GM10266 (cell line): ENCODE measurements around the gene ANTXR1.

Experiments
- DNase-seq: peaks from one replicate; pipeline ENCODE4 v3.0.0; 2012; ENCODE audit errors: extremely low spot score
- TF ChIP-seq, protein P1 (sequence below): IDR thresholded peaks from 2 replicates; pipeline ENCODE4 v1.5.1; 2012; ENCODE audit warnings: mild to moderate bottlenecking, low read depth; ENCODE audit not compliant: control insufficient read depth, insufficient read depth; ENCODE audit errors: missing control alignments

The ANTXR1 gene

DNA sequence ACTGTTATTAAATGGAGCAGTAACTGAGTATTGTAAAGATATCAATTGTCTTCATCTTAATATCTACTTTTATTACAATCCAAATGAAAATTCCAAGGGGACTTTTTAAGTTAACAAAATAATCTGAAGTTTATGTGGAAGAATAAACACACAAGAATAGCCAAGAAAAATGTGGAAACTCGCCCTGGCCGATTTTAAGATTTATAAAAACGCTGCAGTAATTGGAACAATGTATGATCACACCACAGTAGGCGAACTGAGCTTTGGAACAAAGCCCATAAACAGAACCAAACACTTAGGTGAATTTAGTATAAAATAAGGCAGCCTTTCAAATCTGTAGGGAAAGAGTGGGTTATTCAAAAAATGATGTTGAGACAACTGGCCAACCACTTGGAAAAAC is 96.3 kb downstream of the ANTXR1 start:
- DNase-seq, result no peak
- TF ChIP-seq, protein P1, sequence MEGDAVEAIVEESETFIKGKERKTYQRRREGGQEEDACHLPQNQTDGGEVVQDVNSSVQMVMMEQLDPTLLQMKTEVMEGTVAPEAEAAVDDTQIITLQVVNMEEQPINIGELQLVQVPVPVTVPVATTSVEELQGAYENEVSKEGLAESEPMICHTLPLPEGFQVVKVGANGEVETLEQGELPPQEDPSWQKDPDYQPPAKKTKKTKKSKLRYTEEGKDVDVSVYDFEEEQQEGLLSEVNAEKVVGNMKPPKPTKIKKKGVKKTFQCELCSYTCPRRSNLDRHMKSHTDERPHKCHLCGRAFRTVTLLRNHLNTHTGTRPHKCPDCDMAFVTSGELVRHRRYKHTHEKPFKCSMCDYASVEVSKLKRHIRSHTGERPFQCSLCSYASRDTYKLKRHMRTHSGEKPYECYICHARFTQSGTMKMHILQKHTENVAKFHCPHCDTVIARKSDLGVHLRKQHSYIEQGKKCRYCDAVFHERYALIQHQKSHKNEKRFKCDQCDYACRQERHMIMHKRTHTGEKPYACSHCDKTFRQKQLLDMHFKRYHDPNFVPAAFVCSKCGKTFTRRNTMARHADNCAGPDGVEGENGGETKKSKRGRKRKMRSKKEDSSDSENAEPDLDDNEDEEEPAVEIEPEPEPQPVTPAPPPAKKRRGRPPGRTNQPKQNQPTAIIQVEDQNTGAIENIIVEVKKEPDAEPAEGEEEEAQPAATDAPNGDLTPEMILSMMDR, result no peak

DNA sequence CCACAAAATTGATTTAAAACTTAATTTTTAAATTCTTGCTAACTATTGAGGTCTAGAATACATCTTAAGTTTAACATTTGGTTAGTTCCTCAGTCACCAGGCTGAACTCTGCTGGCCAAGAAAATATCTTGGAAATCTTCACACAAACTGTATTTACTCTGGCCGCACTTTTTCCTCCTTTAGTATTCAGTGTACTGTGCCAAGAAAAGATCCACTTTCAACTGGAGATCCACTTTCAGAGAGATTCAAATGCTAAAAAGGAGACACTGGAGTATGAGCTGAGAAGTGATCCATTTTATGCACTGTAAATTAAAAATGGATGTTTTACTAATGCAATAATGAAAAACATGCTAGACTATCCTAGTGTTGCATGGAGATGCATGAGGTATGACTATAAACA is 98.1 kb downstream of the ANTXR1 start:
- TF ChIP-seq, protein P1, result no peak
- no peak for DNase-seq

DNA sequence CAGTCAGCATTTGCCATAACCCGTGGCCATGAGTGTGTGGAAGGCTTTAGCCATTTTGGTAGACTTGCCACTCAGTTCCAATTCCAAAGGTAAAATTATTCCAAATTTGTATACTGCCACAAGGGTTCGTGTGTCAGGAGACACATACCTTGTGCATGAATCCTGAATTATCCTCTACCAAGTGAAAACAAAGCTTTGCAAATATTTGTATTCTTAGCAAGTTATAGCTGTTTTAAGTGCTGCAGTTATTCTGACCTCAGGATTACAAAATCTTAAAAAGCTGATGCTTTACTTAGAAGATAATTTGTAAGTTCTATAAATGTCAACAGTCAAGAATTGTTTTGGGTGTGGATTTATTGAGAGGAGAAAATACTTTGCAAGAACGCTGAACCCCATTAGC is 100.6 kb downstream of the ANTXR1 start:
- DNase-seq, result no peak
- TF ChIP-seq, protein P1, result no peak

DNA sequence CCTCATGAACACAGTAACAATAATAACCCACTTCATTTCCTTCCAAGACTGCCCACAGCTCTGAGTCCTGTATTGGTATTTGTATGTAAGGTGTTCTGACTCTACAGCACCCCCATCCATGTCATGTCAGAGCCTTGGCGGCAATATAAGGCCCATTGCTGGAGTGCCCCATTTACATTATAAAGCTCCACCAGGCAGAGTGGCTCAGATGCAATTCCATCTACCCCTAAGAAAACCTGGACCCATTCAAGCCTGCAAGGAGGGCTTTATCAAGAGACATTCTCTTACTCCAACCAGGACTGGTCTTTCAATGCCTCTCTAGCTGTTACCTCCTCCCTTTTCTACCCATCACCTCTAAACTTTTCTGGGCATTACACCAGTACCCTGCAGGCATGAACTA is 101.6 kb downstream of the ANTXR1 start:
- no peak for DNase-seq
- TF ChIP-seq, protein P1, result no peak

DNA sequence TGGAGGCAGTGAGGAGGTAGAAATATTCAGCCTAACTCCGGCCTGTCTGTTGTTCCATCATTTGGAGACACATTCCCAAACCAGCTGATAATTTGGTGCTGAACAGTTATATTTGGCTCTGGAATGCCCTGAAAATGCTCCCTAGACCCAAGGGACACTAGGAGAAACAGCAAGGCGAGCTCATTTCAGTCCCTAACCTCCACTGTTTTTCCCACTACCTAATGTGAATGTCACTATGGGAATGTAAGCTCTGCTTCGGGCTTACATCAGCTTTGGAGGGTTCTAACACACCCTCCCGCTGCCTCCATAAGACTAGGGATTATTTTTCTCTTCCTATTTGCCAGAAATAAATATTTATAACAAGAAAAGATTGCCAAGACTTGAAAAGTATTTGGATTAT is 103.5 kb downstream of the ANTXR1 start:
- no peak for DNase-seq
- TF ChIP-seq, protein P1, result no peak

DNA sequence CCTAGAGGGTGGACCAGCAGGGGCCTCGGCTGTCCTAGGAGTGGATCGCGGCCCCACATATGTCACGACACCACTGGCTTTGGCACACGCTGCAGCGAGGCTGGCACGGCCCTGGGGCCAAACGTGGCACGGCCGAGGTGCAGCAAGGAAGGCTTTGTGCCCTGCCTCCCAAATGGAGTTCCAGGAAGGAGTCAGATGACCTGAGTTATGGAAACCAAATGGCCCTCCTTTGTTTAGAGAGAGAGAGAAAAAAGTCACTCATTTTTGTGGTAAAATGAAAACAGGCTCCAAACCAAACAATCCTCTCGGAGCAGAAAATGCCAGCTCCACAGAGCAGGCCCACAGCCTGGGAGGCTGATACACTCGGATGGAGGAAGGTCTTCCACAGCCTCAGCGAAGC is 105.6 kb downstream of the ANTXR1 start:
- TF ChIP-seq, protein P1, result no peak
- no peak for DNase-seq

DNA sequence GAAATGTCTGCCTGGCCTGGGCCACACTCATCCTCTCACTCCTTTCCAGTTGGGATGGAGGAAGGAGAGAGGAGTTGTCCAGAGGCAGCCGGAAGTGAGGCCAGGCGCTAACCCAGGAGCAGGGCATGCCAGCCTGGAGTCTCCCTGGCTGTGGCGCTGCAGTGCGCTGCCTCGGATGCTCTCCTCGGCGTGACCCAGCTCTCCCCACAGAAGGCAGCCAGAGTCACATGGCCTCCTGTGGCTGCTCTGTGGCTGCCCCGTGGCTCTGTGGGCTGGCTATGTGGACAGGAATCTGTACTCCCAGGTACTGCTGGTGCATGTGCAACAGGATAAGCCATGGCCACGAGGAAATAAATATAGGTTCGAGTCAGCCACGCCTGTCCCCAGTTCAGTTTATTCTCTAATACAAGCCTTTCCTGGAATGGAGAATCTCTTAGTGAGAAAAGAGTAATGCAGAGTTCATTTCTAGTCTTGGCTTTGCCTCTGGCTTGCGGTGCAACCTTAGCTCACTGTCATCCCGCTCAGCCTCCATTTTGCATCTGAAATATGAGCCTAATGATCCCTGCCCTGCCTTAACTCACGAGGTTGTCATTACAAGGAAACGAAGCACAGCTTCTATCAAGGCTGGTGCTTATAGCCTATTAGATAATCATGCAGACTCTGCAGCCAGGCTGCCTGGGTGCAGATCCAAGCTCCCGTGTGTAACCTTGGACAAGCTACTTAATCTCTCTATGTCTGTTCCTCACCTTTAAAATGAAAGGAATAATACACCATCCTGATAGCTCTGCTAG is 106.3 kb downstream of the ANTXR1 start:
- no peak for DNase-seq
- TF ChIP-seq, protein P1, result no peak
